Natural killer cell (primary cell): ENCODE data around the gene GASK1B. TPM values are rescaled to one million over a fixed set of nuclear protein-coding genes. Genes with fewer than 3 reads are reported as not detected.

Experiments used
- ATAC-seq, 3 donors: fragments of 150-1000 bp in 2 of 3; fragments of 200-7000 bp in 1 of 3; cut with Tn5 transposase; 1 replicate in 1 of 3; 2 replicates in 2 of 3; pipeline ENCODE4 v1.10.0; 2021; ENCODE audit warnings: mild to moderate bottlenecking in 2 of 3, moderate library complexity in 2 of 3
- DNase-seq, 2 donors: peaks; one replicate each; pipeline versions ENCODE4 v3.0.0 to v3.0.0-alpha.2; 2013 to 2021; ENCODE audit warnings: mixed read lengths in 1 of 2
- H3K27ac ChIP-seq: one replicate; pipeline ENCODE4 v1.5.1; 2013; ENCODE audit warnings: mild to moderate bottlenecking, low read length
- H3K27me3 ChIP-seq: one replicate; pipeline ENCODE4 v1.6.1; 2013; ENCODE audit warnings: low read length; ENCODE audit not compliant: control insufficient read depth, insufficient read depth
- H3K36me3 ChIP-seq: one replicate; pipeline ENCODE4 v1.6.1; 2013; ENCODE audit warnings: low read length; ENCODE audit not compliant: control insufficient read depth, insufficient read depth
- H3K4me1 ChIP-seq: one replicate; pipeline ENCODE4 v1.6.1; 2013; ENCODE audit warnings: low read length; ENCODE audit not compliant: control insufficient read depth, insufficient read depth
- H3K4me3 ChIP-seq: one replicate; pipeline ENCODE4 v1.5.1; 2013; ENCODE audit warnings: low read length
- H3K9me3 ChIP-seq: one replicate; pipeline ENCODE4 v1.6.1; 2013; ENCODE audit warnings: low read length; ENCODE audit not compliant: control insufficient read depth, insufficient read depth
- H3K27ac Mint-ChIP-seq, 2 donors: one replicate each; pipeline ENCODE4 v1.8.0; 2022; ENCODE audit warnings: mild to moderate bottlenecking in 2 of 2, mixed read lengths in 2 of 2, moderate library complexity in 1 of 2
- H3K27me3 Mint-ChIP-seq, 2 donors: one replicate each; pipeline ENCODE4 v1.8.0; 2022; ENCODE audit warnings: low read depth in 2 of 2, mixed read lengths in 2 of 2
- H3K36me3 Mint-ChIP-seq: one replicate; pipeline ENCODE4 v1.8.0; 2022; ENCODE audit warnings: mixed read lengths
- H3K4me1 Mint-ChIP-seq, 2 donors: one replicate each; pipeline ENCODE4 v1.8.0; 2022; ENCODE audit warnings: mixed read lengths in 2 of 2
- H3K4me3 Mint-ChIP-seq: one replicate; pipeline ENCODE4 v1.8.0; 2022; ENCODE audit warnings: mild to moderate bottlenecking, moderate library complexity, mixed read lengths
- H3K9me3 Mint-ChIP-seq, 2 donors: one replicate each; pipeline ENCODE4 v1.8.0; 2022; ENCODE audit warnings: mixed read lengths in 2 of 2
- CTCF ChIP-seq: fragments of 200-600 bp; IDR thresholded peaks from one replicate; pipeline ENCODE4 v1.8.0; 2022; ENCODE audit warnings: antibody characterized with exemption
- WGBS: methylation state at CpG from one replicate; pipeline ENCODE4 v1.1.7; 2013; ENCODE audit warnings: missing lambda C conversion rate; ENCODE audit not compliant: insufficient coverage; 5-methylcytosine and 5-hydroxymethylcytosine counted together
- intact Hi-C: fragments of 100-400 bp; cut with micrococcal nuclease; formaldehyde crosslinking; loops from one replicate; pipeline ENCODE4 v1.14.2; 2022
- total RNA-seq, 4 donors: library from RNA; stranded (reverse); fragments of 120-200 nt in 1 of 4; gene quantifications; one replicate each; pipeline versions ENCODE4 v1.2.3 to v1.2.4, GENCODE V29; 2013 to 2022

GASK1B gene
- total RNA-seq, 3 donors from 2014 or later (not counting 1 experiment from before 2014, with no cell fraction given) = 0.31 to 2.0 (median 1.1) TPM

DNA sequence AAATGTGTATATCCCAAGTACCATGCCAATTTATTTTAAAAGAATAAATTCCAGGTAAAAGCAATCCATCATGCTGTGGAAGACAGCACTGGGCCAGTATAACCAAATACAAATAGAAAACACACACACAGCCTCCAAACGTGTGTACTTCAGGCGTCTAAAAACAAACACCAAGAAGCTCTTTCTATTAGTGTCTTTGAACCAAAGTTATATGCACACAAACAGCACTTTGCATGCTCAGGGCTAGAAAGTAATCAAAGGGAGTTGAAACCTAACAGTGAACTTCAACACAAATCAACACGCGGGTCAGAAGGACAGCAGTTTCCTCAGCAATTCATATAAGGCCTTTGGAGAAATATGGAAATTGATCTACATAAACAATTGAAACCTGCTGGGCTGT, 15.4 kb downstream of the GASK1B start:
- no peak for ATAC-seq
- no peak overlapping the region for H3K27ac ChIP-seq

DNA sequence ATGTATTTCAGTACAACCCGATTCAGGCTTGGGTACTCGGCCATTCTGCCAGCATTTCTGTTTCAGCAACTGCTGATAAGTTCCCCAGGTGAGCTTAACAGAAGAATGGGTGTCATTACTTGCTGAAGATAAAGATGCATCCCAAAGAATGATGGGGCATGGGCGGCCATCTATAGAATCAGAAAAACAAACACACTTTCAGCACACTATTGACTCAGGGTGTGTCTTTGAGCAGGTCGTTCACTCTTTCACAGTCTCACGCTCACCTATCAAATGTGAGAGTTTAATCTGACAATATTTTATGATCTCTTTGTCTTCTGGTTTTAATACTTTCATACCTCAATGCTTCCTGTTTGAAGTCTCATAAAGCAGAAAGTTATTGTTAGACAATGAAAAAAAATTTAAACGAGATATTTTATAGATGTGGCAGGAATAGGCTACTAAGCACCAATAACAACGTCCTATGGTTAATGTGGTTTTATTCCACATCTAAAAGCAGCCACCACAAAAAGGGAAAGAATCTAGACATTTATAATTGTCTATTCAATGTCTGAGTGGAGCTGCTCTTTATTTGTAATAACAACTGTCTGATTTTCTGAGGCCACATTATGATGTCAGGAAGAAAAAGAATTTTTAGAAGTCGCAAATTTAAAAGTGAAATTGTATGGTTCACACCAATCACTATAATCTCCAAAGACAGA, 17.0 kb downstream of the GASK1B start:
- Histone ChIP-seq H3K36me3 (no peaks in the 10 kb centered on the region), H3K4me1 (no peaks in the 10 kb centered on the region), H3K27me3 (no peaks in the 10 kb centered on the region), H3K27ac (no peak overlapping the region), H3K4me3 (no peak overlapping the region), H3K9me3 (no peaks in the 10 kb centered on the region)
- 48% methylated on average over 5 of the region's 8 CpGs for WGBS
- no peak for ATAC-seq
- intact Hi-C loops = no loop called here
- TF ChIP-seq CTCF = no peak
- no peaks in the 10 kb centered on the region for H3K27me3 Mint-ChIP-seq
- no peak overlapping the region for H3K27ac Mint-ChIP-seq
- H3K36me3 Mint-ChIP-seq = no peaks in the 10 kb centered on the region
- no peak for DNase-seq
- H3K4me1 Mint-ChIP-seq = no peaks in the 10 kb centered on the region
- peaks cover 7 to 10% of the 10 kb centered on the region in 2 donors for H3K9me3 Mint-ChIP-seq
- H3K4me3 Mint-ChIP-seq = no peak overlapping the region

More for the DNA sequence above, 15.4 kb downstream of the GASK1B start:
- H3K4me3 Mint-ChIP-seq = no peak overlapping the region
- Histone ChIP-seq H3K4me3 (no peak overlapping the region), H3K4me1 (no peaks in the 10 kb centered on the region), H3K27me3 (no peaks in the 10 kb centered on the region), H3K36me3 (no peaks in the 10 kb centered on the region), H3K9me3 (no peaks in the 10 kb centered on the region)
- H3K9me3 Mint-ChIP-seq = peaks cover under 1% of the 10 kb centered on the region in 2 donors
- intact Hi-C loops = no loop called here
- H3K36me3 Mint-ChIP-seq = no peaks in the 10 kb centered on the region
- TF ChIP-seq CTCF = no peak
- no peaks in the 10 kb centered on the region for H3K4me1 Mint-ChIP-seq
- WGBS = 84% methylated on average over 2 of the region's 4 CpGs
- H3K27ac Mint-ChIP-seq = no peak overlapping the region
- no peaks in the 10 kb centered on the region for H3K27me3 Mint-ChIP-seq
- DNase-seq = no peak

GRCh38 chr4:158147151-158147550, 25.7 kb downstream of the GASK1B start:
- Histone ChIP-seq H3K4me1 (no peaks in the 10 kb centered on the region), H3K4me3 (no peak overlapping the region), H3K9me3 (no peaks in the 10 kb centered on the region), H3K36me3 (no peaks in the 10 kb centered on the region), H3K27me3 (no peaks in the 10 kb centered on the region), H3K27ac (no peak overlapping the region)
- no peak overlapping the region for H3K27ac Mint-ChIP-seq
- 87% methylated on average over 2 of the region's 3 CpGs for WGBS
- H3K9me3 Mint-ChIP-seq = peaks cover 6 to 11% of the 10 kb centered on the region in 2 donors
- ATAC-seq (no peak), DNase-seq (no peak)
- no peaks in the 10 kb centered on the region for H3K36me3 Mint-ChIP-seq
- H3K27me3 Mint-ChIP-seq = no peaks in the 10 kb centered on the region
- TF ChIP-seq CTCF = no peak
- no peak overlapping the region for H3K4me3 Mint-ChIP-seq
- no peaks in the 10 kb centered on the region for H3K4me1 Mint-ChIP-seq
- intact Hi-C loops = no loop called here

- DNase-seq (no peak), ATAC-seq (no peak)
- Histone ChIP-seq H3K36me3 (no peaks in the 10 kb centered on the region), H3K4me1 (no peaks in the 10 kb centered on the region), H3K27me3 (no peaks in the 10 kb centered on the region), H3K27ac (no peak overlapping the region), H3K9me3 (no peaks in the 10 kb centered on the region), H3K4me3 (no peak overlapping the region)
- no CpG with 5 or more reads among the region's 1 CpG for WGBS
- TF ChIP-seq CTCF = no peak
- Mint-ChIP-seq H3K36me3 (no peaks in the 10 kb centered on the region), H3K9me3 (peaks cover 3 to 9% of the 10 kb centered on the region in 2 donors), H3K4me3 (no peak overlapping the region), H3K4me1 (no peaks in the 10 kb centered on the region), H3K27me3 (no peaks in the 10 kb centered on the region), H3K27ac (no peak overlapping the region)
- intact Hi-C loops = no loop called here
These were observed 26.1 kb downstream of the GASK1B start for GRCh38 chr4:158146736-158147135.
